H9 (cell line): ENCODE data around the gene TMEM233. TPM values are rescaled to one million over a fixed set of nuclear protein-coding genes. Genes with fewer than 3 reads are reported as not detected.

ENCODE experiments used
- DNase-seq: peaks from one replicate; pipeline ENCODE4 v3.0.0-alpha.2; 2017
- H2AFZ ChIP-seq: one replicate; pipeline ENCODE4 v1.6.1; 2013; ENCODE audit warnings: mild to moderate bottlenecking, low read length, control low read depth, moderate library complexity
- H2AK5ac ChIP-seq: 2 replicates; pipeline ENCODE4 v1.6.1; 2013; ENCODE audit warnings: low read length, control low read depth, mixed read lengths; ENCODE audit not compliant: insufficient read length
- H2BK120ac ChIP-seq: one replicate; pipeline ENCODE4 v1.6.1; 2013; ENCODE audit warnings: low read depth, mild to moderate bottlenecking, low read length, control low read depth, inconsistent platforms; ENCODE audit not compliant: poor library complexity, severe bottlenecking
- H2BK12ac ChIP-seq: 2 replicates; pipeline ENCODE4 v1.6.1; 2013; ENCODE audit warnings: low read length, control low read depth, mixed read lengths, low read depth; ENCODE audit not compliant: insufficient read length
- H2BK15ac ChIP-seq: 2 replicates; pipeline ENCODE4 v1.6.1; 2013; ENCODE audit warnings: low read depth, low read length, control low read depth
- H2BK20ac ChIP-seq: one replicate; pipeline ENCODE4 v1.6.1; 2013; ENCODE audit warnings: low read depth, mild to moderate bottlenecking, low read length, control low read depth, inconsistent platforms; ENCODE audit not compliant: poor library complexity, severe bottlenecking
- H2BK5ac ChIP-seq: 2 replicates; pipeline ENCODE4 v1.6.1; 2013; ENCODE audit warnings: low read length, control low read depth, mixed read lengths; ENCODE audit not compliant: insufficient read length
- H3K14ac ChIP-seq: 2 replicates; pipeline ENCODE4 v1.6.1; 2013; ENCODE audit warnings: low read length, control low read depth; ENCODE audit not compliant: insufficient read depth
- H3K18ac ChIP-seq: 2 replicates; pipeline ENCODE4 v1.6.1; 2013; ENCODE audit warnings: low read depth, mild to moderate bottlenecking, mixed read lengths, low read length, control low read depth; ENCODE audit not compliant: insufficient read length
- H3K23ac ChIP-seq: 2 replicates; pipeline ENCODE4 v1.6.1; 2013; ENCODE audit warnings: low read length, control low read depth, mixed read lengths, low read depth; ENCODE audit not compliant: insufficient read length
- H3K23me2 ChIP-seq: 2 replicates; pipeline ENCODE4 v1.6.1; 2013; ENCODE audit warnings: low read depth, mild to moderate bottlenecking, mixed read lengths, low read length, control low read depth; ENCODE audit not compliant: insufficient read length, poor library complexity, severe bottlenecking
- H3K27ac ChIP-seq: 2 replicates; pipeline ENCODE4 v1.5.1; 2013; ENCODE audit warnings: low read length, control low read depth, mixed read lengths, low read depth; ENCODE audit not compliant: insufficient read length
- H3K27me3 ChIP-seq: 2 replicates; pipeline ENCODE4 v1.6.1; 2013; ENCODE audit warnings: low read length, control low read depth, inconsistent platforms; ENCODE audit not compliant: insufficient read depth
- H3K4ac ChIP-seq: 2 replicates; pipeline ENCODE4 v1.6.1; 2013; ENCODE audit warnings: low read depth, mild to moderate bottlenecking, control low read depth, inconsistent platforms, low read length, moderate library complexity
- H3K4me1 ChIP-seq: 2 replicates; pipeline ENCODE4 v1.6.1; 2013; ENCODE audit warnings: low read length, control low read depth, inconsistent platforms; ENCODE audit not compliant: insufficient read depth
- H3K4me2 ChIP-seq: 2 replicates; pipeline ENCODE4 v1.6.1; 2013; ENCODE audit warnings: low read length, control low read depth, mixed read lengths; ENCODE audit not compliant: insufficient read length, insufficient read depth
- H3K56ac ChIP-seq: 2 replicates; pipeline ENCODE4 v1.6.1; 2013; ENCODE audit warnings: low read depth, mild to moderate bottlenecking, mixed read lengths, low read length, control low read depth; ENCODE audit not compliant: insufficient read length
- H3K79me1 ChIP-seq: 2 replicates; pipeline ENCODE4 v1.6.1; 2013; ENCODE audit warnings: low read depth, mild to moderate bottlenecking, moderate library complexity, low read length, control low read depth, inconsistent platforms; ENCODE audit not compliant: insufficient read depth, poor library complexity, severe bottlenecking
- H3K79me2 ChIP-seq: 2 replicates; pipeline ENCODE4 v1.6.1; 2013; ENCODE audit warnings: low read length, control low read depth, inconsistent platforms; ENCODE audit not compliant: insufficient read depth
- H3K9ac ChIP-seq: 2 replicates; pipeline ENCODE4 v1.6.1; 2013; ENCODE audit warnings: low read length, control low read depth, mixed read lengths; ENCODE audit not compliant: insufficient read length; ENCODE audit errors: extremely low read depth
- H3K9me3 ChIP-seq: one replicate; pipeline ENCODE4 v1.6.1; 2013; ENCODE audit warnings: low read depth, low read length, inconsistent platforms; ENCODE audit not compliant: control insufficient read depth
- H3T11ph ChIP-seq: one replicate; pipeline ENCODE4 v1.6.1; 2013; ENCODE audit warnings: mild to moderate bottlenecking, low read length, control low read depth, inconsistent platforms
- H4K20me1 ChIP-seq: one replicate; pipeline ENCODE4 v1.6.1; 2013; ENCODE audit not compliant: control insufficient read depth, insufficient read length, insufficient read depth
- H4K5ac ChIP-seq: 2 replicates; pipeline ENCODE4 v1.6.1; 2013; ENCODE audit warnings: low read depth, mild to moderate bottlenecking, mixed read lengths, low read length, control low read depth; ENCODE audit not compliant: insufficient read length
- H4K8ac ChIP-seq: replicated peaks from 2 replicates; pipeline ENCODE4 v1.6.1; 2013; ENCODE audit warnings: low read length, control low read depth, mixed read lengths, low read depth; ENCODE audit not compliant: insufficient read length
- H4K91ac ChIP-seq: 2 replicates; pipeline ENCODE4 v1.6.1; 2013; ENCODE audit warnings: low read depth, mild to moderate bottlenecking, moderate library complexity, mixed read lengths, low read length, control low read depth; ENCODE audit not compliant: insufficient read length
- H3K27ac Mint-ChIP-seq, 3 experiments: 2 replicates in 2 of 3; 3 replicates in 1 of 3; pipeline ENCODE4 v1.8.0; 2020 to 2021; ENCODE audit warnings: mixed read lengths in 3 of 3, mild to moderate bottlenecking in 1 of 3, moderate library complexity in 1 of 3
- H3K27me3 Mint-ChIP-seq: 2 replicates; pipeline ENCODE4 v1.8.0; 2021; ENCODE audit warnings: low read depth, mild to moderate bottlenecking, moderate library complexity, mixed read lengths
- H3K36me3 Mint-ChIP-seq, 3 experiments: 2 replicates in 2 of 3; 3 replicates in 1 of 3; pipeline ENCODE4 v1.8.0; 2020 to 2021; ENCODE audit warnings: low read depth in 3 of 3, mixed read lengths in 3 of 3; ENCODE audit not compliant: insufficient read depth in 1 of 3
- H3K4me1 Mint-ChIP-seq, 2 experiments: 2 replicates each; pipeline ENCODE4 v1.8.0; 2020; ENCODE audit warnings: mixed read lengths in 2 of 2
- H3K4me3 Mint-ChIP-seq, 2 experiments: 2 replicates in 1 of 2; 3 replicates in 1 of 2; pipeline ENCODE4 v1.8.0; 2020 to 2021; ENCODE audit warnings: mild to moderate bottlenecking in 2 of 2, mixed read lengths in 2 of 2, moderate library complexity in 1 of 2
- H3K9me3 Mint-ChIP-seq, 2 experiments: 2 replicates in 1 of 2; 3 replicates in 1 of 2; pipeline ENCODE4 v1.8.0; 2020; ENCODE audit warnings: mild to moderate bottlenecking in 2 of 2, mixed read lengths in 2 of 2, moderate library complexity in 1 of 2
- WGBS: extraction: QIAGEN DNeasy Blood & Tissue Kit; methylation state at CpG from one replicate; pipeline ENCODE4 v1.1.7; 2013; ENCODE audit warnings: missing lambda C conversion rate, low lambda C conversion rate, mixed read lengths; ENCODE audit not compliant: insufficient read length; ENCODE audit errors: extremely low coverage; 5-methylcytosine and 5-hydroxymethylcytosine counted together
- total RNA-seq: library from RNA; stranded (reverse); gene quantifications from 2 replicates; pipeline ENCODE4 v1.2.1, GENCODE V29; 2021
- TF ChIP-seq, protein P1 (sequence below): fragments of 200-600 bp; sonication (generic); conservative IDR thresholded peaks from 3 replicates; pipeline ENCODE4 v1.8.0; 2021; ENCODE audit warnings: antibody characterized with exemption, mild to moderate bottlenecking

Gene TMEM233
- total RNA-seq, 1 experiment from 2014 or later, result not detected

DNA sequence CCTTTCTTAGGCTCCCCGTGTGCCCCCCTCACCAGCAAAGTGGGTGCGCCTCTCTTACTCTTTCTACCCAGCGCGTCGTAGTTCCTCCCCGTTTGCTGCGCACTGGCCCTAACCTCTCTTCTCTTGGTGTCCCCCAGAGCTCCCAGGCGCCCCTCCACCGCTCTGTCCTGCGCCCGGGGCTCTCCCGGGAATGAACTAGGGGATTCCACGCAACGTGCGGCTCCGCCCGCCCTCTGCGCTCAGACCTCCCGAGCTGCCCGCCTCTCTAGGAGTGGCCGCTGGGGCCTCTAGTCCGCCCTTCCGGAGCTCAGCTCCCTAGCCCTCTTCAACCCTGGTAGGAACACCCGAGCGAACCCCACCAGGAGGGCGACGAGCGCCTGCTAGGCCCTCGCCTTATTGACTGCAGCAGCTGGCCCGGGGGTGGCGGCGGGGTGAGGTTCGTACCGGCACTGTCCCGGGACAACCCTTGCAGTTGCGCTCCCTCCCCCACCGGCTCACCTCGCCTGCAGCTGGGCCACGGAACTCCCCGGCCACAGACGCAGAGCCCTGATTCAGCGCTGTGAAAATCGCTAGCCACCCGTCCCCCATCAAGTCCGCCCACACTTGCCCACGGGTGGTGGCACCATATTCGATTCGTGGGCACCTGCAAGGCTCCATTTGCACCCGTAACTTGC, 1.3 kb downstream of the TMEM233 start:
- Histone ChIP-seq H2BK20ac (no peak overlapping the region), H3K14ac (no peak overlapping the region; the same call in 1 of the 2 replicates), H3T11ph (no peak overlapping the region), H4K5ac (no peak overlapping the region), H3K23ac (no peak overlapping the region), H3K4ac (no peak overlapping the region), H3K79me1 (no peaks in the 10 kb centered on the region), H3K9me3 (no peaks in the 10 kb centered on the region), H3K27ac (no peak overlapping the region), H3K9ac (no peak overlapping the region), H3K18ac (no peak overlapping the region), H2BK15ac (no peak overlapping the region; the same call in 1 of the 2 replicates), H3K27me3 (peaks cover 39% of the 10 kb centered on the region), H4K20me1 (no peaks in the 10 kb centered on the region), H3K4me2 (peak overlapping the region; percentile 99), H2AFZ (no peak overlapping the region), H2BK120ac (no peak overlapping the region), H4K91ac (no peak overlapping the region), H3K23me2 (peaks cover 22% of the 10 kb centered on the region), H3K56ac (no peak overlapping the region), H2BK12ac (no peak overlapping the region), H3K4me1 (no peaks in the 10 kb centered on the region), H2AK5ac (no peak overlapping the region), H4K8ac (no peak overlapping the region), H2BK5ac (no peak overlapping the region), H3K79me2 (no peaks in the 10 kb centered on the region)
- DNase-seq, result peak; percentile 62
- peaks cover 0 to 3% of the 10 kb centered on the region in 2 experiments; a peak in 1 of 5 replicates for H3K9me3 Mint-ChIP-seq
- peaks cover 99% of the 10 kb centered on the region for H3K27me3 Mint-ChIP-seq
- H3K27ac Mint-ChIP-seq, result no peak overlapping the region
- H3K4me1 Mint-ChIP-seq, result peaks cover 20 to 22% of the 10 kb centered on the region in 2 experiments
- TF ChIP-seq, protein P1, sequence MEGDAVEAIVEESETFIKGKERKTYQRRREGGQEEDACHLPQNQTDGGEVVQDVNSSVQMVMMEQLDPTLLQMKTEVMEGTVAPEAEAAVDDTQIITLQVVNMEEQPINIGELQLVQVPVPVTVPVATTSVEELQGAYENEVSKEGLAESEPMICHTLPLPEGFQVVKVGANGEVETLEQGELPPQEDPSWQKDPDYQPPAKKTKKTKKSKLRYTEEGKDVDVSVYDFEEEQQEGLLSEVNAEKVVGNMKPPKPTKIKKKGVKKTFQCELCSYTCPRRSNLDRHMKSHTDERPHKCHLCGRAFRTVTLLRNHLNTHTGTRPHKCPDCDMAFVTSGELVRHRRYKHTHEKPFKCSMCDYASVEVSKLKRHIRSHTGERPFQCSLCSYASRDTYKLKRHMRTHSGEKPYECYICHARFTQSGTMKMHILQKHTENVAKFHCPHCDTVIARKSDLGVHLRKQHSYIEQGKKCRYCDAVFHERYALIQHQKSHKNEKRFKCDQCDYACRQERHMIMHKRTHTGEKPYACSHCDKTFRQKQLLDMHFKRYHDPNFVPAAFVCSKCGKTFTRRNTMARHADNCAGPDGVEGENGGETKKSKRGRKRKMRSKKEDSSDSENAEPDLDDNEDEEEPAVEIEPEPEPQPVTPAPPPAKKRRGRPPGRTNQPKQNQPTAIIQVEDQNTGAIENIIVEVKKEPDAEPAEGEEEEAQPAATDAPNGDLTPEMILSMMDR, result no peak
- WGBS, result no CpG with 5 or more reads among the region's 49 CpGs
- peak overlapping the region; percentile 67 to 94 for H3K4me3 Mint-ChIP-seq
- H3K36me3 Mint-ChIP-seq, result peaks cover 0 to 2% (median 0%) of the 10 kb centered on the region in 3 experiments; a peak in 2 of 7 replicates
